Vagina (tissue), 2 donors: Measurements from ENCODE around the gene LONP2. TPM values are rescaled to one million over a fixed set of nuclear protein-coding genes. Genes with fewer than 3 reads are reported as not detected.

Experiments
- DNase-seq, 2 donors: peaks; one replicate each; pipeline ENCODE4 v3.0.0-alpha.2; 2017; ENCODE audit errors: extremely low spot score in 2 of 2
- H3K27ac ChIP-seq: fragments of 200-600 bp; sonication (generic); one replicate; pipeline ENCODE4 v1.5.1; 2019
- H3K27me3 ChIP-seq: fragments of 200-600 bp; sonication (generic); one replicate; pipeline ENCODE4 v1.5.1; 2019
- H3K36me3 ChIP-seq, 2 donors: fragments of 200-600 bp; sonication (generic); one replicate each; pipeline ENCODE4 v1.5.1; 2017 to 2019
- H3K4me1 ChIP-seq: fragments of 200-600 bp; sonication (generic); one replicate; pipeline ENCODE4 v1.5.1; 2019
- H3K4me3 ChIP-seq, 2 donors: fragments of 200-600 bp; sonication (generic); 1 replicate in 1 of 2; 2 replicates in 1 of 2; pipeline ENCODE4 v1.5.1; 2016 to 2019
- H3K9me3 ChIP-seq: fragments of 200-600 bp; sonication (generic); one replicate; pipeline ENCODE4 v1.5.1; 2019
- POLR2A ChIP-seq, 2 donors: fragments of 450-650 bp; IDR thresholded peaks; one replicate each; pipeline ENCODE4 v1.6.1; 2017; ENCODE audit warnings: antibody characterized with exemption in 2 of 2, mild to moderate bottlenecking in 2 of 2, moderate library complexity in 2 of 2
- POLR2AphosphoS5 ChIP-seq, 2 donors: sonication (generic); formaldehyde crosslinking; IDR thresholded peaks; one replicate each; pipeline ENCODE4 v1.9.0; 2017; ENCODE audit warnings: antibody characterized with exemption in 2 of 2, mild to moderate bottlenecking in 2 of 2, low read depth in 1 of 2; ENCODE audit not compliant: insufficient read depth in 1 of 2
- intact Hi-C: fragments of 100-400 bp; cut with DNase I; formaldehyde crosslinking; loops from one replicate; pipeline ENCODE4 v1.15.1; 2023
- total RNA-seq: library from RNA; depleted of rRNA; stranded (reverse); fragments of >200 nt; gene quantifications from one replicate; pipeline ENCODE4 v1.2.3, GENCODE V29; 2016
- TF ChIP-seq, protein P1 (sequence below), 3 experiments: fragments of 450-650 bp in 2 of 3; fragments of 200-600 bp in 1 of 3; sonication (generic) in 1 of 3; IDR thresholded peaks; one replicate each; pipeline ENCODE4 v1.5.1; 2017 to 2019; ENCODE audit warnings: antibody characterized with exemption in 3 of 3, mild to moderate bottlenecking in 2 of 3, moderate library complexity in 2 of 3

Gene LONP2
- total RNA-seq, 1 donor from 2014 or later = 40.3 TPM

DNA sequence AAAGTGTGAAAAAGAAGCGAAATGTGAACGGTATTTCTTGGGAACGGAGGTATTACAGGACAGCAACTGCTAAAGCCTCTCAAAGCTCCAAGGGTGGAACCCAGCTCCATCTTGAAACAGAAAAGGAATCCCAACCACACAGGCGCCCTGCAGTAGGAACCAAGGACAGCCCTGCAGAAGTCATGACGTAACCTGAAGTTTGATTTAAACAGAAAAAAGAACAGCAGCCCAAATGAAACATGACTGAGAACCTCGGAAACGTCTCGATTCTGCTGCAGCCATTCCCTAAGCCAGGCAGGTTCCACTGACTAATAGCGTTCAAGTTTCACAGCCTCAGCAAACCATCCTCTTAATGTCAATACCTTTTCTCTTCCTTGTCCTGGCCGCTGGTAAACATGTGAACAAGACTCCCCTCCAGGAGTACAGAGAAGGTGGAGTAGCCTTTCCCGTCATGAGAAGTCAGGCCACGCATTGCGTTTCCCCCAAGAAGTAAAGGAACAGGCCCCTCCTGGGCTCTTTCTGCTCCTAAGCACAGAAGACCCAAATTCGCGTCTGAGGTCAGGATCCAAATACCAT, 121.0 kb downstream of the LONP2 start:
- TF ChIP-seq POLR2AphosphoS5 (IDR thresholded peaks at IDR 0.05; ENCODE audit: insufficient read depth in 1 of 2, low read depth in 1 of 2) (no peak), POLR2A (IDR thresholded peaks at IDR 0.05) (no peak)
- TF ChIP-seq, protein P1, sequence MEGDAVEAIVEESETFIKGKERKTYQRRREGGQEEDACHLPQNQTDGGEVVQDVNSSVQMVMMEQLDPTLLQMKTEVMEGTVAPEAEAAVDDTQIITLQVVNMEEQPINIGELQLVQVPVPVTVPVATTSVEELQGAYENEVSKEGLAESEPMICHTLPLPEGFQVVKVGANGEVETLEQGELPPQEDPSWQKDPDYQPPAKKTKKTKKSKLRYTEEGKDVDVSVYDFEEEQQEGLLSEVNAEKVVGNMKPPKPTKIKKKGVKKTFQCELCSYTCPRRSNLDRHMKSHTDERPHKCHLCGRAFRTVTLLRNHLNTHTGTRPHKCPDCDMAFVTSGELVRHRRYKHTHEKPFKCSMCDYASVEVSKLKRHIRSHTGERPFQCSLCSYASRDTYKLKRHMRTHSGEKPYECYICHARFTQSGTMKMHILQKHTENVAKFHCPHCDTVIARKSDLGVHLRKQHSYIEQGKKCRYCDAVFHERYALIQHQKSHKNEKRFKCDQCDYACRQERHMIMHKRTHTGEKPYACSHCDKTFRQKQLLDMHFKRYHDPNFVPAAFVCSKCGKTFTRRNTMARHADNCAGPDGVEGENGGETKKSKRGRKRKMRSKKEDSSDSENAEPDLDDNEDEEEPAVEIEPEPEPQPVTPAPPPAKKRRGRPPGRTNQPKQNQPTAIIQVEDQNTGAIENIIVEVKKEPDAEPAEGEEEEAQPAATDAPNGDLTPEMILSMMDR (IDR thresholded peaks at IDR 0.05) = no peak
- H3K9me3 ChIP-seq = no peaks in the 10 kb centered on the region
- DNase-seq = no peak
- no peaks in the 10 kb centered on the region for H3K27me3 ChIP-seq
- peaks cover 39% of the 10 kb centered on the region for H3K4me1 ChIP-seq
- peaks cover 0 to 10% of the 10 kb centered on the region in 2 donors for H3K36me3 ChIP-seq
- intact Hi-C loops = no loop called here
- H3K27ac ChIP-seq = peak overlapping the region; percentile 88
- peak overlapping the region; percentile 56 to 61 for H3K4me3 ChIP-seq

DNA sequence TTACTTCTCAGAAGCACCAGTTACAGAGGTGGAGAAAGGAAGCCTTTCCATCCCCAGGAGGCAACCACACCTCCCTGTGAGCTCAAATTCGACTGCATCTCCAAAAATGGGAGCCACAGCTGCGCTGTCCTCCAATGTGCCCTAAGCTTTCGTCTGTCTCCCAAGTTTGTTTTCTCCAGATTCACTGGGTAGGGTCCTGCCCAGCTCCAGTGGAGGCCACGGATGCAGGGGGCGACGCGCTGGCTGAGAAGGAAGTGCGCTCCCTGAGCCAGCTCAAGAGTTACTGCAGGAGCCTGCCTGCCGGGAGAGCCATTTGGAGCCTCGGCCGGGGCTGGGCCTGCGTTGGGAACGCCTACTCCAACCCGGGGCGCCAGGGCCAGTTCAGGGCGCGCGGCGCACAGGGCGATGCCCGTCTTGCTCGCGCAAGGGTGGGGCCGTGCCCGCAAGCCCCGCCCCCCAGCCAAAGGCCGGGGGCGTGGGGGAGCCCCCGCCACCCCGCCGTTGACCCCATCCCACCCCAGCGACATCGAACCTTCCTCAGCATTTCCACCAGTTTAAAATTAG, 121.6 kb downstream of the LONP2 start:
- Histone ChIP-seq H3K36me3 (peaks cover 0 to 10% of the 10 kb centered on the region in 2 donors), H3K27ac (peak overlapping the region; percentile 88), H3K4me1 (peaks cover 45% of the 10 kb centered on the region), H3K9me3 (no peaks in the 10 kb centered on the region), H3K4me3 (peak overlapping the region; percentile 56 to 61), H3K27me3 (no peaks in the 10 kb centered on the region)
- TF ChIP-seq POLR2A (IDR thresholded peaks at IDR 0.05) = peak; percentile 58 to 75
- TF ChIP-seq, protein P1 (IDR thresholded peaks at IDR 0.05) = no peak
- peak in 1 of 2 donors; percentile 93 for TF ChIP-seq POLR2AphosphoS5 (IDR thresholded peaks at IDR 0.05; ENCODE audit: insufficient read depth in 1 of 2, low read depth in 1 of 2)
- intact Hi-C loops = no loop called here
- DNase-seq = peak in 1 of 2 donors; percentile 90

DNA sequence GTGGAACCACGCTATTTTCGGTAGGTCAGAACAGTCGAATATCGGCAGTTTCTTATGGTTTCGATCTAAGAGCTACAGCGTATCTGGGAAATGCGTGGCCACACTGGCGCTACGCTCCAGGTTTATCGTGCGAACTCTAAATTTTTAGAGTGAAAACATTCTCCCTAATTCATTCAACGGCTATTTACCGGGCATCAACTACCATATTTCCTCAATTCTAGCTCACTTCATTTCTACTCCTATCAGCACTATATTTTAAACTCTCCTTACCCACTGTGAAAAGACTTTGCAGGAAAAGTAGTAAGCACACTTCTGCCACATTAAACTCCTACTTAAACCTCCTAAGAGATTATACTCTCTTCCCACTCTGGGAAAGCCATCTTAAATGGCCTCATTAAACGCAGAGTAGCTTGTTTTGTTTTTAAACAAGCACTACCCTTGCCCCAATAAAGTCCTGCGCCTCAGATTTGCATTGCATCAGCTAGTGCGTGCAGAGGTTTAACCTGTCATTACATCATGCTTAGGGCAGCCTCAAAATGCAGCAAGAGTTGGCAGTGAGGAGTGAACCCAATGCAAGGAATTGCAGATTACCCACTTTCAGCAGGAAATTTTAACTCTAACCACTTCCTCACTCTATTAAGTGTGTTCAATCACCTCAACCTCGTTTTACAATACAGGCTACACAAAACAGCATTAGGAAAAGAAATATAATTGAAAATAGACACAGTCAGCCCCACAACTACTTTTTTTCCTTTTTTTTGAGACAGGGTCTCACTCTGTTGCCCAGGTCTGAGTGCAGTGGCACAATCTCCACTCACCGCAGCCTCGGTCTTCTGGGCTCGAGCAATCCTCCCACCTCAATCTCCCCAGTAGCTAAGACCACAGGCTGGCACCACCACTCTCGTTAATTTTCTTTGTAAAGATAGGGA, 122.3 kb downstream of the LONP2 start:
- Histone ChIP-seq H3K36me3 (peaks cover 0 to 7% of the 10 kb centered on the region in 2 donors), H3K27me3 (no peaks in the 10 kb centered on the region), H3K9me3 (no peaks in the 10 kb centered on the region), H3K27ac (peak overlapping the region; percentile 88), H3K4me1 (peaks cover 50% of the 10 kb centered on the region), H3K4me3 (peak overlapping the region; percentile 56 to 61)
- TF ChIP-seq, protein P1 (IDR thresholded peaks at IDR 0.05) = no peak
- TF ChIP-seq POLR2AphosphoS5 (IDR thresholded peaks at IDR 0.05; ENCODE audit: insufficient read depth in 1 of 2, low read depth in 1 of 2) (peak in 1 of 2 donors; percentile 80), POLR2A (IDR thresholded peaks at IDR 0.05) (peak in 1 of 2 donors; percentile 11)
- intact Hi-C loops = no loop called here
- no peak for DNase-seq

DNA sequence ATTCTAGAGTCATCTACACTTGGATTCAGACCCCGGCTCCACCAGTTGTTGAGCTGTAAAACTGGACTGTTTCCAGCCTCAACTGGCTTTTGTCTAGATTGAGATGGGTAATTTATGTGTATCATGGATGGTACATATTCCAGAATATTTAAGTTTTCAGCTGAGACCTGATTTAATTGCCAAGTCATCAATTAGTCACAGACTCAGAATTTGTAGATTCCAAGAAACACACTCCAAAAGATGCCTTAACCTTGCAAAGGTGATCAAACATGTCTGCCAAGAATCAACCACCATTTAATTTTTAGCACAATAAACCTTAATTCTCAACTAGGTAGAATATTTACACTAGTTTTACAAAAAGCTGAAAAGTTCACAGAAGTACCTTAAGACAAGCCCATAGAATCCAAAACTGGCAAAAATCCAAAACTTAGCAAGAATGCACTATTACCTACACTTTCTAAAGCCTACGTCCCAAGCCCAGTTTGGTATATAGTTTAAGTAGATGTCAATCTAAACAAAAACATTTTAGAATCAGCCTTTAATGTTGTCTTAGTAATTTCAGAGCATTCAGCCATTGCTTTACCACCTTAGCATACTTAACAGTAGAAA, 123.4 kb downstream of the LONP2 start:
- intact Hi-C loops = no loop called here
- no peaks in the 10 kb centered on the region for H3K36me3 ChIP-seq
- H3K4me3 ChIP-seq = no peak overlapping the region
- no peak for DNase-seq
- TF ChIP-seq POLR2AphosphoS5 (IDR thresholded peaks at IDR 0.05; ENCODE audit: insufficient read depth in 1 of 2, low read depth in 1 of 2) (no peak), POLR2A (IDR thresholded peaks at IDR 0.05) (no peak)
- TF ChIP-seq, protein P1 (IDR thresholded peaks at IDR 0.05) = no peak
- no peaks in the 10 kb centered on the region for H3K9me3 ChIP-seq
- H3K27me3 ChIP-seq = no peaks in the 10 kb centered on the region
- peak overlapping the region; percentile 88 for H3K27ac ChIP-seq
- H3K4me1 ChIP-seq = peaks cover 61% of the 10 kb centered on the region
